ENCODE measurements around the gene GRIP1. TPM values are rescaled to one million over a fixed set of nuclear protein-coding genes. Genes with fewer than 3 reads are reported as not detected.

Gene GRIP1
- total RNA-seq, 4 donors from 2014 or later: 0.22 to 3.0 (median 1.6) TPM

- no peak for DNase-seq (ENCODE audit: low spot score in 2 of 2)
- no peaks in the 10 kb centered on the region for H3K27me3 ChIP-seq
- H3K4me1 ChIP-seq: no peaks in the 10 kb centered on the region
- no peak overlapping the region for H3K4me3 ChIP-seq
- WGBS, 2 donors: 54 to 68% methylated on average over 1 of the region's 1 CpG
- H3K36me3 ChIP-seq: no peaks in the 10 kb centered on the region
- TF ChIP-seq CTCF (IDR thresholded peaks at IDR 0.05): no peak
- no peak for TF ChIP-seq POLR2A (IDR thresholded peaks at IDR 0.05)
- TF ChIP-seq EP300 (IDR thresholded peaks at IDR 0.05): no peak
- H3K9me3 ChIP-seq: no peaks in the 10 kb centered on the region
- H3K27ac ChIP-seq: no peak overlapping the region
These were observed 303.3 kb downstream of the GRIP1 start for GRCh38 chr12:66375560-66375959.

DNA sequence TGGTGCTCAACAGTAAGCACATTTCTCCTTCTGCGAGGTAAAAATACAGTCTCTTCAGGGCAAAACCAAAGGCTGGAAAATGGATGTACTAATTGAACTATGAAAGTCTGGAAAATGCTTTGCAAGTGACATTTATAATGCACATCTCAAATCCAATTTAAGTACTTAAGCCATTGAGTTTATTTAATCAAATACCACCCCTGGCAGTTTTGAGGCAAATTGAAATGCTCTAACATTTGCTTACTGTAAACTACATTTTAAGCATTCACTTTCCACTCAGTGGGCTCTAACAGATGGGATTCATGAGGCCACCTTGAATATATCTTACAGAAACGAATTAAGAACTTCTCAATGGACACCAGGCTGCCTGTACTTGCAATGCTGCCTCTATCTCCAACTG is 306.9 kb downstream of the GRIP1 start:
- no peaks in the 10 kb centered on the region for H3K4me1 ChIP-seq
- H3K36me3 ChIP-seq: no peaks in the 10 kb centered on the region
- no peak overlapping the region for H3K4me3 ChIP-seq
- TF ChIP-seq CTCF (IDR thresholded peaks at IDR 0.05) (no peak), POLR2A (IDR thresholded peaks at IDR 0.05) (no peak), EP300 (IDR thresholded peaks at IDR 0.05) (no peak)
- no peak overlapping the region for H3K27ac ChIP-seq
- no peaks in the 10 kb centered on the region for H3K9me3 ChIP-seq
- WGBS, 2 donors: 81 to 88% methylated on average over 2 of the region's 2 CpGs
- no peaks in the 10 kb centered on the region for H3K27me3 ChIP-seq
- no peak for DNase-seq (ENCODE audit: low spot score in 2 of 2)

DNA sequence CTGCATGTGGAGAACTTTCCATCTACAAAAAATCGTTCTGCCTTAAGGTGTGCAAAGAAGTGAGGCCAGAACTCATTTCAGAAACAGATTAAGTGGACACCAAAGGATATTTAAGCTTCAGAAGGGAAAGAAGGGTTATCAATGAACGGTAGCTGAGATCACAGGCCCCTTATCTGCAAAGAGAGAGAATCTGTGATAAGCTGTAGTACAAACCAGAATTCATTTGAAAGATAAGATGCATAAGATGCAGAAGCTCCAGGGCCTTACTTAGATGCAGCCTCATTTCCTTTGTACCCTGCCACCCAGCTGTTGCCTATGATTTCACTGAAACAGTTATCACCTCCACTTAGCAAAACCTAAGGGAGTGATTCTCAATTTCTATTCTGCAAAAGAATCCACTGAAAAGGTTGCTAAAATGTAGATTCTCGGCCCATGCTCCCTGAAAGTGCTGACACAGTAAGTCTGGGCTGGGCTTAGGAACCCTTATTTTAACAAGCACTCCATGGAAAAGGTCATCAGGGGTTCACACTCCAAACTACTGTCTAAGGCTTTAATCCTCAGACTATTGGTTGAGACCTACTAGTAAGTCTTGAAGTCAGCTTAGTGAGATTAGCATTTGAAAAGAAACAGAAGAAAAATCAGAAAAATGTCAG is 311.7 kb downstream of the GRIP1 start:
- Histone ChIP-seq H3K4me1 (no peaks in the 10 kb centered on the region), H3K36me3 (no peaks in the 10 kb centered on the region), H3K4me3 (no peak overlapping the region), H3K27ac (no peak overlapping the region), H3K27me3 (no peaks in the 10 kb centered on the region), H3K9me3 (no peaks in the 10 kb centered on the region)
- DNase-seq (ENCODE audit: low spot score in 2 of 2): no peak
- WGBS, 2 donors: 50 to 58% methylated on average over 3 of the region's 3 CpGs
- TF ChIP-seq EP300 (IDR thresholded peaks at IDR 0.05) (no peak), CTCF (IDR thresholded peaks at IDR 0.05) (no peak), POLR2A (IDR thresholded peaks at IDR 0.05) (no peak)

GRCh38 chr12:66365718-66366490 is 313.0 kb downstream of the GRIP1 start:
- no peaks in the 10 kb centered on the region for H3K9me3 ChIP-seq
- WGBS, 2 donors: 63 to 73% methylated on average over 3 of the region's 3 CpGs
- no peak overlapping the region for H3K27ac ChIP-seq

More at GRCh38 chr12:66365718-66366490, 313.0 kb downstream of the GRIP1 start:
- TF ChIP-seq POLR2A (IDR thresholded peaks at IDR 0.05): no peak
- TF ChIP-seq CTCF (IDR thresholded peaks at IDR 0.05): no peak
- TF ChIP-seq EP300 (IDR thresholded peaks at IDR 0.05): no peak
- Histone ChIP-seq H3K36me3 (no peaks in the 10 kb centered on the region), H3K27me3 (no peaks in the 10 kb centered on the region), H3K4me3 (no peak overlapping the region), H3K4me1 (no peaks in the 10 kb centered on the region)
- no peak for DNase-seq (ENCODE audit: low spot score in 2 of 2)

Measured in tibial nerve (tissue), 4 donors.